RPMI8226 (cell line): Measurements from ENCODE around the gene KDM4F.

Experiments used
- DNase-seq: peaks from one replicate; pipeline ENCODE4 v3.0.0-alpha.2; 2015

The KDM4F gene

DNA sequence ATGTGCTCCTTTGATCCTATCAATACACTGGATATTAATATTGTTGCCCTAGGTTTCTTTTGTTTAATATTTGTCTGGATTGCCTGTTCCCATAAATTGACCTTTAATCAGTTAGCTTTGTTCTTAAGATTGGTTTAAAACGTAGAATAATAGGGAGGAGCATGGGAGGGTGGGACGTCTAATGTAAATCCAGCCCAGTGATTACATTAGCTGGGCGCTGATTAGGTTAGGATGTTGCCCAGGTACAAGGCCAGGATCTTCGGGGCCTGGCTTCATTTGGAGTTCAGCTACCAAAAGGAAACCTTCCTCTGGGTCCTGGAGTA, 17.5 kb downstream of the KDM4F start, which contains the start of gene SRSF8:
Gene SRSF8 (plus strand): TSS at position 204 of the 323 bp plus-strand sequence. CDS start 308 bp downstream, outside the sequence.
- DNase-seq = no peak

DNA sequence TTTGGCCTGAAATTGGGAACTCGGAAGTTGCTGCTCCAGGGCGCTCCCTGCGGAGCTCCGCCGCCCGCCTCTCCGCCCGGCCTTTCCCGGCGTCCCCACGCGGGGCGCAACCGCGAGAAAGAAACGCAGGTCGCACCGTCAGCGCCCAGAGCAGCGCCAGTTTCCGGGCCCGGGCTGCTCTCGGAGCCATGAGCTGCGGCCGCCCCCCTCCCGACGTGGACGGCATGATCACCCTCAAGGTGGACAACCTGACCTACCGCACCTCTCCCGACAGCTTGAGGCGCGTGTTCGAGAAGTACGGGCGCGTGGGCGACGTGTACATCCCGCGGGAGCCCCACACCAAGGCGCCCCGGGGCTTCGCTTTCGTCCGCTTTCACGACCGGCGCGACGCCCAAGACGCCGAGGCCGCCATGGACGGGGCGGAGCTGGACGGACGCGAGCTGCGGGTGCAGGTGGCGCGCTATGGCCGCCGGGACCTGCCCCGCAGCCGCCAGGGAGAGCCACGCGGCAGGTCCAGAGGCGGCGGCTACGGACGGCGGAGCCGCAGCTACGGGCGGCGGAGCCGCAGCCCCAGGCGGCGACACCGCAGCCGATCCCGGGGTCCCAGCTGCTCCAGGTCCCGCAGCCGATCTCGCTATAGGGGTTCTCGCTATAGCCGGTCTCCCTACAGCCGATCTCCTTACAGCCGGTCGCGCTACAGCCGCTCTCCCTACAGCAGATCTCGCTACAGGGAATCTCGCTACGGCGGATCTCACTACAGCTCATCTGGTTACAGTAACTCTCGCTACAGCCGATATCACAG, 18.0 kb downstream of the KDM4F start:
- DNase-seq = peak; percentile 88

DNA sequence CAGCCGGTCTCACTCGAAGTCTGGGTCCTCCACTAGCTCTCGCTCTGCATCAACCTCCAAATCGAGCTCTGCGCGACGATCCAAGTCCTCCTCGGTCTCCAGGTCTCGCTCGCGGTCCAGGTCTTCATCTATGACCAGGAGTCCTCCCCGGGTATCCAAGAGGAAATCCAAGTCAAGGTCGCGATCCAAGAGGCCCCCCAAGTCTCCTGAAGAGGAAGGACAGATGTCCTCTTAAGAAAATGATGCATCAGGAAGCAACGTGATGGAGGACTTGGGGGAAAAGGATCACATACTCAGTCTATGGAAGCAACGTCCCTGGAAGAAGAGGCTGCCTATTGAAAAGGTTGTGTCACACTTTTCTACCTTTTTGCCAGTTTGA, 18.6 kb downstream of the KDM4F start:
- DNase-seq = no peak

DNA sequence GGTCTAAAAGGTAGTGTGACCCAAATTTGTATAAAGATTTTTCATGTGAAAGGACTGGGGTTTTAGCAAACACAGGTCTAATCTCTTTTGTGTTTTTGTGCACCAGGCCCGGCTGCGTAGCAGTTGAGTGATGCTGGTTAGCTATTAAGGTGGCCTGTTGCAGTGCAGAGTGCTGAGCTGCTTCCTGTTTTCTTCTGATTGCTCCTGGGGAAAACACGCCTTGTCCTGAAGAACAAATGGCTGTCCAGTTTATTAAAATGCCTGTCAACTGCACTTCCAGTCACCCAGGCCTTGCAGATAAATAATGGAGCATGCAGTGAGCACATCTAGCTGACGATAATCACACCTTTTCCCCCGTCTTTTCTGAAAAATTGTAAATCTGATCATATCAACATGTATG, 19.3 kb downstream of the KDM4F start:
- DNase-seq = peak; percentile 90

DNA sequence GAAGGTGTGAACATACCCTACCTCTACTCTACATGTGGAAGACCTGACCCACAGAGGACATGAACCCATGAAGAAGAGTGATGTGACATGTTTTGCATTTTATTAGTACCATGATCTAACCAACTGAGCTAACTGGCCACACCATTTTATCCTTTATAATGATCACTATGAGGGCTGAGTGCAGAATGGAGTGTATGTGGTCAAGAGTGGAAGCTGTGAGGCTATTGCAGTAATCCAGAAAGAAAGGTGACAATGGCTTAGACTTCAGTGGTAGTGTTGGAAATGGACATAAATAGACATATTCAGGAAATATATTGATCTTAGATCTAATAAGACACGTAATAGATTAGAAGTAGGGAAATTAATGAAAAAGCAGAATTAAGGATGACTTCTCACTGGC, 21.2 kb downstream of the KDM4F start:
- no peak for DNase-seq

DNA sequence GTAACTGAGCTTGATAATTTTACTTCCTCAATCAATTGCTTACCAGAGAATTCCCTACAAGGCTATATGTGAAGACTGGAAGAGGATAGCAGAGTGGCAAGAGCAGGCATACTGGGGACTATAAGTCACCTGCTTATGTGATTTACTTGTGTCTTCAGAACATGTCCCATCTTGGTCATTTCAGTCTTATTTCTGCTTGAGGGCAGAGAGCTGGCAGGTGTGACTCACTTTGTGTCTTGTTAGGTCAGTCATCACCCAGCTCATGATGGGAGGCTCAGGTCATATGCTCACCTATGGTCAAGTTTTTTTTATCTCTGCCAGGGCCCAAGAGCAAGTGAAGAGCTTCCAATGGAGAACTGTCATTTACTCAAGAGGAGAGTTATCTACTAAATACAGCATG, 23.7 kb downstream of the KDM4F start:
- DNase-seq = no peak

DNA sequence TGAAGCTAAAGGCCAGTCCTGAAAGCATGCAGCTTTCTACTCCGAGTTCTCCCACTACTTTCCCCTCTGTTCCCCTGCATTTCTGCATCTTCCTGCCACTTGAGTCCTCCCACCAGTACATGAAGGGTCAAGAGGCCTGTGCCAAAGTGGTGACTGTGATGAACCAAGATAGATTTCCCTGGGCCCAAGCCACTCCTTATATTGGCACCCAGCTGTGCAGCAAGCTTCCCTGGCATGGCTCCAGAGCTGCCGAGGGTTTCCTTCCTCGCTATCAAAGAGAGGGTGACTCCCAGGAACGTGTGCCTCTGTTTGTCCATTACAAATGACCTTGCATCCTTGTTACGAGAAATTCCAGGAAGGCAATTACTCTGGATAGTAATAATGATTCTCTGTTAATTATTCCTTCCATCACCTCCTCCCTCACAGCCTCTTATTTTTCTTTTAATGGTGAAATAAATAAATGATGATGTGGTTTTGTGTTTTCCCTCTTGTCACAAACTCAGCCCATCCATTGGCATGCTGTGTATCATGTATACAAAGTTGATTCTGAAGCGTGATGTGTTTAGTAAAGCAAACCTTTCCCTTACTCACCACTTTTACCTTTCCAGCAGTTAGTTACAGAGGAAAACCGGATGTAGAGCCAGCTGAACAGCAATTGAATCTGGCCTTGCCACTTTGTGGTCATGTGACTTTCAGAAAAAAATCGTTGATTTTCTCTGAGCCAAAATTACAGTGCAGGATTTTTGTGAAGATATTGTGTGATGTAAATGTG, 25.8 kb downstream of the KDM4F start:
- DNase-seq = peak; percentile 19

DNA sequence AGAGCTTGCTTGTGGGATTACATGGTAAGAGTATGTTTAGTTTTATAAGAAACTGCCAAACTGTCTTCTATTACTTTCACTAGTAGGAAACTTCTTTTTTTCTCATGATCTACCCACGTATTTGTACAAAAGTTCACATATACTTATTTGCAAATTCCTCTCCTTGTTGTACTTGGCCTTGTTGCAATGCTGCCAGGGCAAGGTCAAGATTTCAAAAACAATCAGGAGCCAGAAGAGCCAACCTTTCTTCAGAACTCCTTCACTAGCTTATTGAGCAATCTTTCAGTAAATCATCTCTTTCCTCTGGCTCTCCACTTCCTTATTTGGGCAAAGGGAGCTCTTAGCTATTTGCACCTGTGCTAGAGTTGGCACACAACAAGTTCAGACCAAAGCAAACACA, 27.2 kb downstream of the KDM4F start:
- peak; percentile 11 for DNase-seq

DNA sequence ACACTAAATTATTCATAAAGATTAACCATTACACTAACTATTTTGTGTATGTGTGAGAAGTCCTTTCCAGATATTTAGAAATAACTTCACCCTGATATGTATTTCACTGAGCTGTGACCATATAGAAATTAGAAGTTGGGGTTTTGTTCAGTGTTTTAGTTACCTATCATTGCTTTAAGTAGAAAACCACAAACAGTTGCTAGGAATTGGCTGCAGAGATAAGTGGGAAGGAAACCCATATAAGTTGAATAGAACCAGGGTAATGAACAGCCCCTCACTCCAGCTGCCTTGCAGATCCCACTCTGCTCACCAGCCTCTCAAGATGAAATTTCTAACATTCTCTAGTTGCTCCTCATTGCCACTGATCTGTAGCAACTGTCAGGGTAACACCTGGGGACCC, 27.8 kb downstream of the KDM4F start:
- no peak for DNase-seq

DNA sequence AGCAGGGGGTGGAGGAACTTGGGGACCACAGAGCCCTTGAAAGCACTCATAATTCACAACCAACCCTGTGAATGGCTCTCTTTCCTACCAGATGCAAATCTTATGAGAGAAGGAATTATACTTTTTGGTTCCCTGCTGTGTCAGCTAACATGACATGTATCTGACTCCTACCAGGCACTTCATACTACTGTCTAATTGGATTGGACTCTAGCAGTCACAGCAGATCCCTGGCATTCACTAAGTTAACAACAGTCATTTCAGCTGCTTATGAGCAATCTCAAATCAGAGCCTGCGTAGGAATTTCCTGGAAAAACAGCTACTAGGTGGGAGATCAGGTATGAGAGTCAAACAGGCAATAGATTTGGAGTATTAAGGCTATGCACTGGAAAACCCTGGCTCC, 29.3 kb downstream of the KDM4F start:
- DNase-seq = no peak

DNA sequence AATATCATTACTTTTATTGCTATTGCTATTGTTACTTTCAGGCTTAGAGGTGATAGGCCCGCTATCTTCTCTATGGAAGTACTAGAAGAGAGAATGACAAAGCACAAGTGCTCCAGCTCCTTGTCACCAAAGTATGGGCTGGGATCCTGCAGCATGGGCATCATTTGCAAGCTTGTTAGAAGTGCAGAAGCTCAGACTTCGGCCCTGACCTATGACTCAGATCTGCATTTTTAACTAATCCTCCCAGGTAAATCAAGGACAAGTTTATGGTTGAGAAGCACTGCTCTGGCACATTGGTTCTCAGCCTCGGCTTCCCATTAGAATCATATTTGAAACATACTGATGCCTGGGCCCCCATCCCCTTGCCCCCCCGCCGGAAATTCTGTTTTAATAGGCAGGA, 31.8 kb downstream of the KDM4F start:
- no peak for DNase-seq

DNA sequence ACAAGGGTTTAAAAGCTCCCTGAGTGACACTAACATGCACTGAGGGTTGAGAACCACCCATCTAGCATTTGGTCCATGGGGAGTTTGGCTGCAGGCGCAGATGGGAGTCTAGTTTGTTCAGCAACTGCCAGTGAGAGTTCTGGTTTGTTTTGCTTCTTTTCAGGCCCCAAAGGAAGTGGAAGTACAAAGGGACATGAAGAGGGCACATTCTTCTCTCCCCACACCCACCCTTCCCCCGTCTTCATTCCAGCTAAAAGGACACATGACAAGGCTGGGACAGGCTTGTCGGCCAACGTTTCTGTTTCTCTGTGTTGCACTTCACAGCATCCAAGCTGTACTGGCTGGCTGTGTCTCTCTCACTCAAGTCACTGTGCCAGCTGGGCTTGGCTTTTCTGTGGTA, 32.2 kb downstream of the KDM4F start:
- no peak for DNase-seq

DNA sequence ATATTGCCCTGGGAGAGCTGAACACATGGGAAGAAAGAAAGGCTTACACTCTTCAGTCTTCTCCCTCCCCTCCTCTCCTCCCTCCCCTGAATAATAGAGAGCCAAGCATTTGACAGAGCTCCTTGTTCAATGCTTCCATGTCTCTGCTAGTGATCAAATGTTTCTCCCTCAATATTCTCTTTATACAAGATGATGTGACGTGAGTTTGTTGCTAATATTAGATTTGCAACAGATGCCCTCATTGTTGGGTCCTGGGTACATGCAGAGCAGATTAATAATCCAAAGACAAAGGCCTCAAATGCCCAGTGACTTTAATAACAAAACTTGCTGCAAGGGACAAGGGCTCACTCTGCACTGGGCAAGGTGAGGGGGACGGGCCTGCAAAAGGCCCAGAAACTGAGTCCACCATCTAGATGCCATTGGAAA, 33.4 kb downstream of the KDM4F start:
- DNase-seq = no peak

DNA sequence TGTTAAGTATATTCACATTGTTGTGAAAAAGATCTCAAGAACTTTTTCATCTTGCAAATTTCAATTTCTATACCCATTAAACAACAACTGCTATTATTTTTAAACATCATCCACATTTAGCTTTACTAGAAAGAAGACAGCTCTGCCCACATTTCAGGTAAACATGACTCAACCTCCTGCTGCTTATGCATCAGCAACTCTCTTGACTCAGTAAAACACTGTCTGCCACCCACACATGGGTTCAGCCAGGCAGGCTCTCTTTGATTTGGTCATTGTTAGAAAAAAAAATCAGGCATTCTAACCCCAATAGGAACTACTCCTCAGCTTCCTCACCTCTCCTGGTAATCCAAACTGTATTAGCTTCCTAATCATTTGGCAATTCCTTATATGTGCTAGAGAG, 35.3 kb downstream of the KDM4F start:
- no peak for DNase-seq

DNA sequence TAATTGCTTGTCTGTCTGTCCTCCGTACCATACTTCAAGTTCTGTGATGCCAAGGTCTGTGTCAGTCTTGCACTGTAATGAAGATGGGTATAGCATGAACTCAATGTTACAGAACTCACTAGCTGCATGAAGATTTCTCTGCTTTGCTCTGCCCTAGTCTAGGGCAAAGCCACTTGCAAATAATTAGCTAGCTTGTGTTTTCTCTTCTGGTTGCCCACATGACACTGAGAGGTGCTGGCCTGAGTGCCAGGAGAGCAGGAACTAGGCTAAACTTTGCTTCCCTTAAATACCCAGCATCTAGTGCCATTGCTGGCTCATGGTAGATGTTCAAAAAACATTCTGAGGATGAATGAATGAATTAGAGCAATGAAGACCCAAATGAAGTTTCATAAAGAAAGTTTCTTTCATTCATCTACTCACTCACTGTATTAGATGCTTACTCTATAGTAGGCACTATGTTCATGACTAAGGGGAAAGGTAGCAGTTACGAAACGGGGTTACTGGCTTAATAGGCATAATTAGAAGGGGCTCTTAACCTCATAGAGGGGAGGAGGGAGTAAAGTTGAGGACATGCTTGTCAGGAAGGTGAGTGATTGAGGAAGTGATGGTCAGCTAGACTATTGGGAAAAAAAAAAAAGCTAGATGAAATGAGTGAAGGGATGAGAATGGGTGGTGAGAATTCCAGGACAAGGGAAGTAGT, 36.0 kb downstream of the KDM4F start:
- no peak for DNase-seq

DNA sequence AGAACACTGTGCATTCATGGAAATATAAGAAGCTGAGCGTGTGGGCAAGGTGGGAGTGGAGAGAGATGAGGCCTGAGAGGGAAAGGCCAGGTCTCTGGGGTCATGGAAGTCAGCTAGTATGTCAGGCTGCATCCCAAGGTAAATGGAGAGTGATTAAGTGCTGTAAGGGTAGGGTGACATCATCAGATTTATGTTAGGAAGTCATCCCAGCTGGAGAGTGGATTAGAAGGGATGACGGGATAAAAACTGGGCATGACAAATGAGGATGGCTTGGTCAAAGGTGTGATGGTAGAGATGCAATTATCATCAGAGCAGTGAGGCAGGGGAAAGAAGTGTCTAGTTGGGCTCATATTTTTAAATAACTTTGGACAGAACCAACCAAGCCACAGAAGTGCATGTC, 36.9 kb downstream of the KDM4F start:
- no peak for DNase-seq

DNA sequence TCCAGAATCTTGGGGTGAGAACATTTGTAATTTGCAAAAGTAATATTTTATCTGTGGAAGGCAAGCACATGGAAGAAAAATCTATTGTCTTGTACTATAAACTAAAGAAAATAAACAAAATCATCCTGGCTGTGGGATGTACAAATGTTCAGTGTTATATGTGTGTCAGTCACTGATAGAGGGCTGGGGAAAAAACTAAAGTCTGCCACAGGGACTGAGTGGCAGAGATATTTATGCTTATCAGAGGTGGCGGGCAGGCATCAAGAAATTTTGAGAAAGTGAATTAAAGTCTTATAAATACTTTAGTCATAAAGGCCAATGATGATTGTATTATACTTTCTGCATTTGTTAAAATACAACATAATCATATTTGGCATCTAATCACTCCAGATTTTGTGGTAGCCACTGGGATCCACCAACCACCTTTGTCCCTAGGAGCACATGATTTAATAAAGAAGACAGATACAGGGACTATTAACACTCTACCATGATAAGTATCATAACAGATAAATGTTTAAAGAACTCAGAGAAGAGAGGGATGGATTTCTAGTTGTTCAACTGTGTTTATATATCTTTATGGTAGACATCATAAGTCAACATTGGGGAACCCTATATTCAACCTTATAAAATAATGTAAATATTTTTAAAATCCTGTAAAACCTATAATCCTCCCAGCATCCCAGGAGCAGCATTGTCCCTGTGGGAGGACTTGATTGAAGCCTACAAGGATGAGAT, 37.8 kb downstream of the KDM4F start:
- DNase-seq = no peak

DNA sequence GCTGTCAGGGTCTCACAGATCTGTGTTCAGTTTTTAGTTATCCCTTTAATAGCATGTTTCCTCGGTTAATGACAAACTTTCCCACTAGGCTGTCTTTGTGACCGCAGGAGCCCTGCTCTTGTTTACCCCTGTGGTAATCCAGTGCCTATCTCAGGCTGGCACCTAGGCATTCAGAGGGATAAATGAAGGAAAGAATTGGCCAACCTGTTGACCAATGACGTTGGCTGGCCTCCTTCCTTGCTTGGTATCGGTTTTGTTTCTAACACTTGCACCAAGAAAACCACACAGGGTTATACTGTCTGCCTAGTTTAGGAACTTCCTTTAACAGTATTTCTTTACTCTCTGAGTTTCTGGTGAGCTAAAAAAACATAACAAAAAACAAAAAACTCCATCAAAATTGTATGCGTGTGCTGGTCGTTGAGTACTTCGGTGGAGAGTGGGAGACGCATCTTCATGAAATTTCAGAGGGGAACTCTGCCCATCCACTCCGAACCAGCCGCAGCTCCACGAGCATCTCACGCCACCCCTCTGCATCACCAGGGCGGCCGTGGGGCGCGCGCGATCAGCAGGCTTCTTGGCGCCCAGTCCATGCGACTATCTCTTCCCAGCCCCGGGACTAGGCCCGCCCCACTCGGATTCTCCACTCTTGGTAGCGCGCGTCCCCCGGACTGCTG, 39.9 kb downstream of the KDM4F start:
- DNase-seq = peak; percentile 7

DNA sequence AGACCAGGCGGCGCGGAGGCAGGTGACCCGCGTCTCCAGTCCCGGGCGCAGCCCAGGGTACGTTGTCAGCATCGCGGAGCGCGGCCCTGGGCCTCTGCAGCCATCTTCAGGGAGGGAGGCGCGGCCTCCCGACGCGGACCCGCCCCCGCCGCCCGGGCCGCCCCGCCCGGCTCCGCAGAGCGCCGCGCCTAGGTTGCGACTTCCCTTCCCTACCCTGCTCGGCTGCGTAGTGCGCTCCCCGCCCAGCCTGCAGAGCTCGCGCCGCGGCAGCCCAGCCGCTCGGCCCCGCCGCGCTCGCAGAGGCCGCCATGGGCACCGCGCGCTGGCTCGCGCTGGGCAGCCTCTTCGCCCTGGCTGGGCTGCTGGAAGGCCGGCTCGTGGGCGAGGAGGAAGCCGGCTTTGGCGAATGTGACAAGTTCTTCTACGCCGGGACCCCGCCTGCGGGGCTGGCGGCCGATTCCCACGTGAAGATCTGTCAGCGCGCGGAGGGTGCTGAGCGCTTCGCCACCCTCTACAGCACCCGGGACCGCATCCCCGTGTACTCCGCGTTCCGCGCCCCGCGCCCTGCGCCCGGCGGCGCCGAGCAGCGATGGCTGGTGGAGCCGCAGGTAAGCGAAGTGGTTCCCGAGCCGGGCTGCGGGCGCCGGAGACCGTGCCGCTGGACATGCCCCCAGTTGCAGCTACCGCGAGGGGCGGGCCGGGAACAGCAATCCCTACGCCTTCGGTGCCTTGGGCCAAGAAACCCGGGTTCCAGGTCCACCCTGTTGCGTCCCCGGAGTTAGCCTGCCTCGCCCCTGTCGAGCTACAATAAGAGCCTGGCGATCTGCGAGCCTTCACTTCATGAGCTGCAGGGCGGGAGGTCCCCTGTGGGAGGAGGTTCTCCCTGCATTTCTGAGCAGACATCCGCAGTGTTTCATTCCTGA, 40.7 kb downstream of the KDM4F start, which contains the start of gene ENDOD1:
Gene ENDOD1 (plus strand): TSS at position 227 of the 923 bp plus-strand sequence. CDS start 82 bp downstream, at position 309.
- peak; percentile 86 for DNase-seq

DNA sequence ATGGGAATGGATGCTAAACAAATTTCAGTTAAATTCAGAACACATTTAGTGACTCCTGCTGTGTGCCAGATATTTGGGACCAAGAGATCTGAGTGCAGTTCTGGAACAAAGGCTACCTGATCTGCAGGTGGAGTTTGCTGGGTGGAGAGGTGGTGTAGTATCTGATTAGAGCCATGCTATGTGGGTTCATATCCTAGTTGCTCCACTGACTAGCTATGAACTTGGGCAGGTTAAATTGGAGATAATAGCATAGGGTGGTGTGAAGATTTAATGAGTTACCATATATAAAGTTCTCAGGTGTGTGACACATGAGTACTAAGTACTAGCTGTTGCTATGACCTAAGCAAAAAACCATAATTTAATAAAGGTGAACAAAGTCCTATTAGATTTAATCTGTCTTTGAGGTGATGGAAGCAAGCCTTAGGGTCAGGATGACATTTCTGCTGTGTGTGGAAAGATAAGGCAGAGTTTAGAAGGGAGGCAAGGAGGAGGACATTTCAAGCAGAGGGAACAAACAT, 42.5 kb downstream of the KDM4F start:
- DNase-seq = no peak
